GM08714 (cell line): Measurements from ENCODE around the gene COQ8B.

Experiments
- H3K4me3 ChIP-seq: fragments of 200-500 bp; sonication (Bioruptor generic); 2 replicates; pipeline ENCODE4 v1.5.1; 2014; ENCODE audit warnings: mild to moderate bottlenecking, low read length, inconsistent platforms
- ZNF274 ChIP-seq: IDR thresholded peaks from 2 replicates; pipeline ENCODE4 v1.6.1; 2012; ENCODE audit warnings: mild to moderate bottlenecking, low read depth, low read length

COQ8B gene

DNA sequence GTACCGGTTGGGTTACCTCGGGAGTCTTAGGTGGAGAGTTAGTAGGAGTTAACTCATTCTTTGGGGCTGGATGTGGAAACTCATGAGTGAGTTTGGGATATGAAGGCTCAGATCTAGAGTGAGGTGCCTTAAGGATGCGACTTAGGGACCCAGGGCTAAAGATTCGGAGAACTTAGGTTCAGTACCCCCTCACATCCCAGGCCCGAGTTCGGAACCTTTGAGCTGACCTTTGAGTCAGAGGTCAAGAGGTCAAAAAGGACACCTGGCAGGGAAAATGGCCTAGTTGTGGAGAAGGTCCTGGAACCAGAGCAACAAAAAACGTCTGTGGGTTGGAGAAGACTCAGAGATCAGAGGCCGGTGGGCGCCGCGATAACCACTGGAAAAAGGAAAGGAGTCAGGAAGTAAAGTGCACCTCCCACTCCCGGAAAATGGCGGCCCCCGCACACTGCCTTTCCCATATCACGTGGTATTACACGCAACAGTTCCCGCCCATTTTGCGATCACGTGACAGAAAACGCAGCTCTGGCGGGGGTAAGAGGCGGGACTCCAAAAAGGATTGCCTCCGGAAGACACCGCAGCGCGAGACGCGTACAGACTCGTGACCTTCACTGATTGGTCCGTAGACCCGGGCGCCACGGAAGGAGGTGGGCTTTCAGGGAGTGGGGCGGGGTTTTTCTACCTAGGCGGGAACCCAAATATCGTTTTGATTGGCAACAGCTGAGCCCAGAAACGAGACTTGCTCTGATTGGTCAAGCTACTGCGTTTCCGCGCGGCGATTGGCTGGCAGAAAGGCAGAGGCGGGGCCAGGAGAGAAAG is 33.6 kb upstream of the COQ8B start, which contains the start of gene ACTMAP:
ACTMAP (minus strand) TSS at position 420 of the 816 bp plus-strand sequence. CDS start 674 bp downstream, outside the sequence.
- peak within 1 kb of the TSS; percentile 85 for H3K4me3 ChIP-seq
- no peak for TF ChIP-seq ZNF274

GRCh38 chr19:40747536-40747935 is 30.9 kb upstream of the COQ8B start:
- no peak overlapping the region for H3K4me3 ChIP-seq
- no peak for TF ChIP-seq ZNF274

- no peak for TF ChIP-seq ZNF274
- H3K4me3 ChIP-seq, result no peak overlapping the region
Observed at GRCh38 chr19:40745402-40745780, 28.7 kb upstream of the COQ8B start.

DNA sequence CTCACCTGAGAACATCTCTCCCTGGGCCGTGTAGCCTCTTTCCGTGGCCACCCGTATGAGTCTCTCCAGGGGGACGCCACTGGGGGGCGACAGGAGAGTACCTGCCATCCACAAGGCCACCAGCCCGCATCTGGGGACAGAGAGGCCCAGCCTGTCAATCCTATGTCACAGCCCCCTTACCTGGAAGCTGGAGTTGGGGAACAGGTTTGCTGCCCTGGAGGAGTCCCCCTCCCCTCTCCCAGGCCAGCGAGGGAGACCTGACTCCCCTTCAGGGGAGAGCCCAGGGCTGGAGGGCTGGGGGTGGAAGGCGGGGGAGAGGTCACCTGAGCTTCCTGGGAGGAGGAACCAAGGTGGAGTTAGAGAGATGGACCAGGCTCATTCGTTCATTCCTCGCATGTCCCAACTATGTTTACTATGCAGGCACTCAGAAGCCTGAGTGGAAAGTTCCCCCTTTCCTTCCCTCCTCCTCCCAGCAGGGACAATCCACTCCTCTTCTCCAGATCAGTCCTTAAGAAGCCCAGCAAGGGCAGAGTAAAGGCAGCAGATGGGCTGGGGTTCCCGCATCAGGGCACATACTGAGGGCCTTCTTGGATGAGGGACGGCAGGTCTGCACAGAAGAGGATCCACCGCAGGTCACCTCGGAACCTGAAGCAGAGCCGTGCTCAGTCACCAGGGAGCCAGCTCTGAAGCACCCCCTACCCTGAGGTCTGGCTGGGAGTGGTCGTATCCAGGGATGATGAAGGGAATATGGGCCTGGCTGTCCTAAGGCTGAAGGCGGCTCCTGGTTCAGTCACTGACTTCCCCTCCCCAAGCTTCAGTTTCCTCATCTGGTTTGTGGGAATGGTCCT is 28.1 kb upstream of the COQ8B start:
- no peak for TF ChIP-seq ZNF274
- H3K4me3 ChIP-seq, result no peak overlapping the region

DNA sequence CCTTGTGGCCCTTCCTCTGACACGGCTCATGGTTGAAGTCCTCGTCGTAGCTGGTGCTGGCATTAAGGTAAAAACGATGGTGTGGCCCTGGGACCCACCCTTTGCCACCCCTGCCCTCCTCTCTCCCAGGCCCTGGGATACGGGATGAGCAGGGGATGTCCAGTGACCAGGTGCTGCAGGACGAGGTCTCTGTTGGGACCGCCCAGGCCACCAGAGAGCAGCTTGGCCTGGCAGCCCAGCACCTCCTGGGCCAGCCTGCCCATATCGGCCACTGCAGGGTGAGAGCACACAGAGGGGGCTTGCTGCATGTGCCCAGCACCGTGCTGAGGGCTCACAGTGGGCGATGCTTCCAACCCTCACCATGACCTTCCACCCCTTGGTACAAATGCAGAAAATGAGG is 27.2 kb upstream of the COQ8B start:
- H3K4me3 ChIP-seq, result no peak overlapping the region
- no peak for TF ChIP-seq ZNF274

GRCh38 chr19:40742886-40743285 is 26.2 kb upstream of the COQ8B start:
- TF ChIP-seq ZNF274, result no peak
- no peak overlapping the region for H3K4me3 ChIP-seq

- TF ChIP-seq ZNF274, result no peak
- H3K4me3 ChIP-seq, result no peak overlapping the region
Observed at GRCh38 chr19:40742477-40742876, 25.8 kb upstream of the COQ8B start.

DNA sequence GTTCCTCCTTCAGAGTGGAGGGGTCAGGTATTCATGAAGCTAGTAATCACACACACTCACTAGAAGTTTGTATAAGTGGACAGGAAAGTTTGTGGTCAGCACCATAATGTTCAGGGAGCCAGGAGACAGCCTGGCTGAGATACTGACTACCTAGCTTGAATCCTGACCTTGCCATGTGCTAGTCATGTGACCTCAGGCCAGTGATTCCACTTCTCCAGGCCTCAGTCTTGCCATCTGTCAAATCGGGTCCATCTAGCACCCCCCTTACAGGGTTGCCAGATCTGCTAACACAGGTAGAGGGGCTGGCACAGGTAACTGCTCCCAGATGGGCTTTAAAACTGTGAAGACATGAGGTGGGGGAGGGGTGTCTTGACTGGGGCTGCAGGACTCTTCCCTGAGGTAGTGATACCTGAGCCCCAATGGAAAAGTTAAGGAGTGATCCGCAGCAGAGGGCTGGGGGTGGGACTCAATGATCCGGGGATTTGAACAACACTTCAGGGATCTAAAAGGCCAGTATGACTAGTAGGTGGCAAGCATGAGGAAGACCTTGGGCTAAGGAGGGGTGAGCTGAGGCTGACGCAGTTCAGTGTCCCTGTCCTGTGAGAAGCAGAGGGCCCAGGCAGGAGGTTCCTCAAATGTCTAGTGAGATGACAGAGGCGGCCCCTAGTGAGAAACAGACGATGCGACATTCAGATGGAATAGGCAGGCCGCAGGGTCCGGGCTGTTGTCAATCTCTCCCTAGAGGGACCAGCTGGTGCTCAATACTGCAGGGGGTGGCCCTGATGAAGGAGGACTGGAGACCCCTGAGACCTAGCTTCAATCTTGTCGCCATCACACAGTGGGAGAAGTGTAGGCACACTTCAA is 25.1 kb upstream of the COQ8B start:
- no peak overlapping the region for H3K4me3 ChIP-seq

DNA sequence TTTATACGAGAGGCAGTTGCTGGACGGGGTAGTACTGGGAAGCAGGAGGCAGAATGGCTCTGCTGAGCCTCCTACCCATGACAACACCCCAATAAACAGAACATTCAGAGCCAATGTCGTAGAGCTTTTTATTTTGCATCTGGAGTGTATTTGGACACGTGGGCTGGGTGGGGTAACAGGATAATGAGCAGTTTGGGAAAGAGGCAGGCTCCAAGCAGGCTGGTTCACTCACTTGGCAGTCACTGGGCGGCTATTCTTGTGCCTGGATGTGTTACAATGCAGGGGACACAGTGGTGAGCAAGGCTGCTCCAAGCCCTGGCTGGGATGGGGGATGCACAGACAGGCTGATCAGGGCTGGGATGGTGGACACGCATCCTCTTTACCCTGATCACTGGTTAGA is 24.1 kb upstream of the COQ8B start:
- TF ChIP-seq ZNF274, result no peak
- H3K4me3 ChIP-seq, result no peak overlapping the region

More for the DNA sequence above, 25.1 kb upstream of the COQ8B start:
- no peak for TF ChIP-seq ZNF274

DNA sequence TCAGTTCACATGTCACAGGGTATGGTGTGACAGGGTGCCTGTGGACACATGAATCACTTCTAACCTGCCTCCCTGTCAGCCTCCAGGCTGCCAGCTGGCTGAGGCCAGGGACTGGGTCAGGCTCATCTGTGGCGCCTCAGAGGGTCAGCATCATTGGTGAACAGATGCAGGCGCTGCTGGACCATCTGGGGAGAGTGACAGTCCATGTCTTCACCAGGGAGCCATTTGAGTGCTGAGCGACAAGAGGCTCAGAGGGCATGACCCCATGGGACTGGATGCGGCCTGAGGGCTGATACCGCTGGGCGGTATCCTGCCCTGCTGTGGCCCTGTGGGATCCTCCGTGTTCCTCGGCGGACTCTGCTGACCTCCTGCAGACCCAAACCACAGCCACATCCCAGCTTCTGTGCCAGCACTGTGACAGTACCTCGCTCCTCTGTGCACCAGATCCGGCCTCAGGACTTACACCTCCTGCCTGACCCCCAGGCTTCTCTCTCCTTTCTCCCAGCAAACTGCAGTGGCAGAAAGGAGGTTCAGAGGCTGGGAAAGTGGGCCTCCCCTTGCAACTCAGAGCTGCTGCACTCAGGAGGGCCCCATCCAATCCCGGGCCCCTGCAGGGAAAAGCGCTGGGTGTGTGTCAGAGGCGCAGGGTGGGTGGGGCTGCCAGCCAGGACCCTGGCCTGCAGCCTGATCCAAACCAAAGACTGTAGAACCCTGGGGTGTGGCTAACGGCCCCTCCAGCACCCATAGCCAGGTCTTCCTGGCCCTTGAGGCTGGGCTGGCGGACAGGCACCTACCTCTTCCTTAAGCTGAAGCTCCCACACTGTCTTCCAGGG is 23.4 kb upstream of the COQ8B start:
- no peak overlapping the region for H3K4me3 ChIP-seq
- TF ChIP-seq ZNF274, result no peak

GRCh38 chr19:40739030-40739839 is 22.5 kb upstream of the COQ8B start:
- H3K4me3 ChIP-seq, result no peak overlapping the region

DNA sequence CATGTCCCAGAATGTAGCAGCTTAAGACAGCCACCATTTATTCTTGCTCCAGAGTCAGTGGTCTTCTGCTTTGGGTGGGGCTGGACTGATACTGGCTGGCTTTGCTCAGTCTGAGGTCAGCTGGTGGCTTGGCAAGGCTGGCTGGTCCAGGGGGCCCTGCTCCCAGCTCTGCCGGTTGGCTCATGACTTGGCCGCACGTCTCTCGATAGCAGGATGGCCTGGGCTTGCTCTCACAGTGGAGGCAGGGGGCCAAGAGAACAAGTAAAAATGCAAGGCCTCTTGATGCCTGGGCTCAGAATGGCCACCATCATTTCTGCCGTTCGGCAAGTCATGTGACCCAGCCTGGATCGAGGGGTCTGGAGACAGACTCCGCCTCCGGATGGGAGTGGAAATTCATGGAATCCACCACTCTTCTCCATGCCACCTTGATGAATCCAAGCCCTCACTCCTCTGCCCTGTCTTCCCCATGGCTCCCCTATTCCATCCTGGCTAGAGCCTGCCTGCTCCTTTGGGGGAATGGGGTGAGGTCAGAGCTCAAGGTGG is 20.5 kb upstream of the COQ8B start:
- H3K4me3 ChIP-seq, result no peak overlapping the region
- TF ChIP-seq ZNF274, result no peak

More at GRCh38 chr19:40739030-40739839, 22.5 kb upstream of the COQ8B start:
- no peak for TF ChIP-seq ZNF274
